SW 1271 (cell line): Measurements from ENCODE around the gene SHANK3.

Experiments
- DNase-seq, 2 experiments: peaks; one replicate each; lab custom pipeline; 2025; lab: John Stamatoyannopoulos, UW

The SHANK3 gene

GRCh38 chr22:50699756-50700386, 27.2 kb downstream of the SHANK3 start:
- no peak for DNase-seq

GRCh38 chr22:50700387-50701075, 27.9 kb downstream of the SHANK3 start:
- no peak for DNase-seq

- DNase-seq: no peak
Measured at GRCh38 chr22:50701076-50701419, 28.4 kb downstream of the SHANK3 start.

GRCh38 chr22:50701428-50702154, 29.0 kb downstream of the SHANK3 start:
- no peak for DNase-seq

- DNase-seq: no peak
Measured at GRCh38 chr22:50702261-50702671, 29.6 kb downstream of the SHANK3 start.

GRCh38 chr22:50702821-50703725, 30.4 kb downstream of the SHANK3 start:
- no peak for DNase-seq

GRCh38 chr22:50703726-50704509, 31.3 kb downstream of the SHANK3 start:
- no peak for DNase-seq

- no peak for DNase-seq
Measured at GRCh38 chr22:50704510-50705218, 32.0 kb downstream of the SHANK3 start.

GRCh38 chr22:50705219-50705691, 32.6 kb downstream of the SHANK3 start:
- no peak for DNase-seq

GRCh38 chr22:50705851-50706351, 33.3 kb downstream of the SHANK3 start:
- no peak for DNase-seq

GRCh38 chr22:50706481-50707125, 34.0 kb downstream of the SHANK3 start:
- DNase-seq: no peak

GRCh38 chr22:50708474-50708873, 35.9 kb downstream of the SHANK3 start:
- no peak for DNase-seq

GRCh38 chr22:50708996-50709395, 36.4 kb downstream of the SHANK3 start:
- DNase-seq: no peak

GRCh38 chr22:50710221-50710620, 37.6 kb downstream of the SHANK3 start:
- no peak for DNase-seq

- no peak for DNase-seq
Measured at GRCh38 chr22:50710886-50711285, 38.3 kb downstream of the SHANK3 start.

- DNase-seq: no peak
Measured at GRCh38 chr22:50711446-50712340, 39.1 kb downstream of the SHANK3 start.

- no peak for DNase-seq
Measured at GRCh38 chr22:50712341-50713007, 39.9 kb downstream of the SHANK3 start.

GRCh38 chr22:50713008-50713385, 40.4 kb downstream of the SHANK3 start:
- DNase-seq: no peak
